ENCODE measurements around the gene MRPS27.
"Not testable (repeated sequence)": the region's sequence is repeated elsewhere in the genome, so short reads cannot be mapped to it uniquely, and the experiment has no call there.

Gene MRPS27

GRCh38 chr5:72179028-72179815 is 140.8 kb downstream of the MRPS27 start:
- H3K4me3 ChIP-seq (replicated peaks; ENCODE audit: low read depth, low read length) = no peak overlapping the region
- no peak for TF ChIP-seq CTCF (IDR thresholded peaks at IDR 0.05; ENCODE audit: low read depth, low read length, missing control alignments)
- DNase-seq (ENCODE audit: extremely low read depth, low read depth) = no peak

- no peak overlapping the region for H3K4me3 ChIP-seq (replicated peaks; ENCODE audit: low read depth, low read length)
- no peak for TF ChIP-seq CTCF (IDR thresholded peaks at IDR 0.05; ENCODE audit: low read depth, low read length, missing control alignments)
- DNase-seq (ENCODE audit: extremely low read depth, low read depth) = no peak
Measured at GRCh38 chr5:72177538-72177937, 142.5 kb downstream of the MRPS27 start.

- no peak for DNase-seq (ENCODE audit: extremely low read depth, low read depth)
- no peak overlapping the region for H3K4me3 ChIP-seq (replicated peaks; ENCODE audit: low read depth, low read length)
- no peak for TF ChIP-seq CTCF (IDR thresholded peaks at IDR 0.05; ENCODE audit: low read depth, low read length, missing control alignments)
Measured at GRCh38 chr5:72172786-72173185, 147.3 kb downstream of the MRPS27 start.

- TF ChIP-seq CTCF (IDR thresholded peaks at IDR 0.05; ENCODE audit: low read depth, low read length, missing control alignments) = no peak
- H3K4me3 ChIP-seq (replicated peaks; ENCODE audit: low read depth, low read length) = no peak overlapping the region
- no peak for DNase-seq (ENCODE audit: extremely low read depth, low read depth)
Measured at GRCh38 chr5:72171667-72172066, 148.4 kb downstream of the MRPS27 start.

- H3K4me3 ChIP-seq (replicated peaks; ENCODE audit: low read depth, low read length); DNase-seq (ENCODE audit: extremely low read depth, low read depth): not testable (repeated sequence)
Measured at GRCh38 chr5:72171181-72171580, 148.9 kb downstream of the MRPS27 start.

- TF ChIP-seq CTCF (IDR thresholded peaks at IDR 0.05; ENCODE audit: low read depth, low read length, missing control alignments) = no peak
- H3K4me3 ChIP-seq (replicated peaks; ENCODE audit: low read depth, low read length) = no peak overlapping the region
- DNase-seq (ENCODE audit: extremely low read depth, low read depth) = no peak
Measured at GRCh38 chr5:72170101-72170500, 149.9 kb downstream of the MRPS27 start.
